Measurements from ENCODE around the gene SORL1-AS1.

The SORL1-AS1 gene

DNA sequence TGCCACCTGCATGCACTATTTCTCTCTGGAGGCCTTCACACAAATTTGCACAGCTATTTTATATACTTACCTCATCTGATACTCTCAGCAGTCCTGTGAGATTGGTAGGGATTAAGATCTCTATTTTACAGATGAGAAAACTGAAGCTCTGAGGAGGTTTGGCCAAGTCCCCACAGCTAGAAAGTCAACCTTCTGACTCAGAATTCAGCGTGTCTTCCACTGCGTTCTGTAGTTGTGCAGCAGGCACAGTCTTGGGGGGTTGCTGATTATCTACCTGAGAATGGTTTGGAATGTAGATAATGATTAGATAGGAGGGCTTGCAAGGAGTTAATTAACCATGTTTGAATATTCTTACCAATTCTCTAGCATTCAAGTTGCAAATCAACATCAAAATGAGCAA lies 3.1 kb downstream of the SORL1-AS1 start:
- ChIA-PET CTCF (interaction anchor here (1.2 kb wide), 1 partner anchor 142 kb away, joined by 3 read pairs; no protein-coding TSS in a partner anchor), POLR2A (no interaction called here)
- Histone ChIP-seq H3K4me1 (ENCODE audit: control insufficient read depth, extremely low read depth, insufficient read depth, low read length) (no peaks in the 10 kb centered on the region), H3K27ac (ENCODE audit: insufficient read depth, low read depth, low read length) (no peak overlapping the region), H4K20me1 (replicated peaks; ENCODE audit: control insufficient read depth, extremely low read depth, insufficient read depth, low read length) (no peaks in the 10 kb centered on the region), H3K9me1 (replicated peaks; ENCODE audit: control insufficient read depth, extremely low read depth, insufficient read depth, low read length) (no peaks in the 10 kb centered on the region), H3K4me2 (ENCODE audit: insufficient read depth, low read length) (no peak overlapping the region), H3K36me3 (ENCODE audit: control insufficient read depth in 2 of 2, extremely low read depth in 1 of 2, insufficient read depth in 2 of 2, low read length in 2 of 2) (no peaks in the 10 kb centered on the region), H3K9me3 (replicated peaks; ENCODE audit: control insufficient read depth, insufficient read depth, low read length) (no peaks in the 10 kb centered on the region), H3K9ac (replicated peaks; ENCODE audit: extremely low read depth, insufficient read depth, low read length) (no peak overlapping the region), H2AFZ (ENCODE audit: low read depth, low read length) (no peak overlapping the region), H3K27me3 (ENCODE audit: control insufficient read depth in 2 of 2, insufficient read depth in 2 of 2, low read length in 2 of 2) (peaks cover 37 to 44% of the 10 kb centered on the region in 2 experiments), H3K79me2 (ENCODE audit: control insufficient read depth, insufficient read depth, low read length) (no peaks in the 10 kb centered on the region), H3K4me3 (replicated peaks in 1 of 3; ENCODE audit: insufficient read depth in 1 of 3, low read depth in 1 of 3, low read length in 3 of 3) (no peak overlapping the region)
- intact Hi-C loops (cut with micrococcal nuclease) = no loop called here
- no peak for DNase-seq (ENCODE audit: low read depth, low spot score)
- FAIRE-seq = no peak
- TF ChIP-seq POLR2AphosphoS5 (IDR thresholded peaks at IDR 0.05; ENCODE audit: insufficient read depth, low read depth, low read length) (no peak), JUN (IDR thresholded peaks at IDR 0.05; ENCODE audit: borderline replicate concordance, insufficient read depth, insufficient read length, low read depth) (no peak), POLR2A (IDR thresholded peaks at IDR 0.05; ENCODE audit: low read depth, low read length) (no peak), MYC (IDR thresholded peaks at IDR 0.05; ENCODE audit: low read depth, low read length) (no peak), FOS (IDR thresholded peaks at IDR 0.05; ENCODE audit: borderline replicate concordance, insufficient read depth, low read length) (no peak), GATA2 (IDR thresholded peaks at IDR 0.05; ENCODE audit: insufficient read depth, insufficient read length, low read depth, low read length) (no peak), EZH2 (IDR thresholded peaks at IDR 0.05; ENCODE audit: borderline replicate concordance, low read depth, low read length, severe bottlenecking) (no peak)
- TF ChIP-seq, protein P1, sequence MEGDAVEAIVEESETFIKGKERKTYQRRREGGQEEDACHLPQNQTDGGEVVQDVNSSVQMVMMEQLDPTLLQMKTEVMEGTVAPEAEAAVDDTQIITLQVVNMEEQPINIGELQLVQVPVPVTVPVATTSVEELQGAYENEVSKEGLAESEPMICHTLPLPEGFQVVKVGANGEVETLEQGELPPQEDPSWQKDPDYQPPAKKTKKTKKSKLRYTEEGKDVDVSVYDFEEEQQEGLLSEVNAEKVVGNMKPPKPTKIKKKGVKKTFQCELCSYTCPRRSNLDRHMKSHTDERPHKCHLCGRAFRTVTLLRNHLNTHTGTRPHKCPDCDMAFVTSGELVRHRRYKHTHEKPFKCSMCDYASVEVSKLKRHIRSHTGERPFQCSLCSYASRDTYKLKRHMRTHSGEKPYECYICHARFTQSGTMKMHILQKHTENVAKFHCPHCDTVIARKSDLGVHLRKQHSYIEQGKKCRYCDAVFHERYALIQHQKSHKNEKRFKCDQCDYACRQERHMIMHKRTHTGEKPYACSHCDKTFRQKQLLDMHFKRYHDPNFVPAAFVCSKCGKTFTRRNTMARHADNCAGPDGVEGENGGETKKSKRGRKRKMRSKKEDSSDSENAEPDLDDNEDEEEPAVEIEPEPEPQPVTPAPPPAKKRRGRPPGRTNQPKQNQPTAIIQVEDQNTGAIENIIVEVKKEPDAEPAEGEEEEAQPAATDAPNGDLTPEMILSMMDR (IDR thresholded peaks at IDR 0.05; ENCODE audit: extremely low read depth in 1 of 2, insufficient read depth in 1 of 2, low read depth in 1 of 2, low read length in 2 of 2) = no peak
- TF ChIP-seq, protein P2, sequence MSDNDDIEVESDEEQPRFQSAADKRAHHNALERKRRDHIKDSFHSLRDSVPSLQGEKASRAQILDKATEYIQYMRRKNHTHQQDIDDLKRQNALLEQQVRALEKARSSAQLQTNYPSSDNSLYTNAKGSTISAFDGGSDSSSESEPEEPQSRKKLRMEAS (IDR thresholded peaks at IDR 0.05; ENCODE audit: insufficient read depth, insufficient read length) = no peak
- dilution Hi-C loops (cut with MboI; ENCODE audit: extremely low pct_ligation_motif_present, low sequenced_read_pairs) = no loop called here
- BruUV-seq (replicated peaks) = no TSS peak
